Right lobe of liver (tissue), 6 donors: Measurements from ENCODE around the gene E2F1. TPM values are rescaled to one million over a fixed set of nuclear protein-coding genes. Genes with fewer than 3 reads are reported as not detected.

ENCODE experiments used
- ATAC-seq, 4 donors: fragments of 200-7000 bp; cut with Tn5 transposase; one replicate each; pipeline ENCODE4 v1.9.1; 2020; ENCODE audit warnings: mild to moderate bottlenecking in 4 of 4, moderate library complexity in 4 of 4
- DNase-seq, 3 donors: peaks; one replicate each; pipeline ENCODE4 v3.0.0-alpha.2; 2020
- H3K27ac ChIP-seq, 3 donors: fragments of 200-600 bp; one replicate each; pipeline ENCODE4 v1.8.0; 2022
- H3K27me3 ChIP-seq, 2 donors: fragments of 200-600 bp; one replicate each; pipeline ENCODE4 v1.8.0; 2022
- H3K36me3 ChIP-seq, 4 donors: fragments of 200-600 bp; sonication (generic) in 1 of 4; one replicate each; pipeline versions ENCODE4 v1.5.1 to v1.8.0; 2017 to 2022; ENCODE audit warnings: control low read depth in 1 of 4
- H3K4me1 ChIP-seq, 4 donors: fragments of 200-600 bp; sonication (generic) in 1 of 4; one replicate each; pipeline versions ENCODE4 v1.5.1 to v1.8.0; 2017 to 2022; ENCODE audit warnings: control low read depth in 1 of 4
- H3K4me3 ChIP-seq, 3 donors: fragments of 200-600 bp; one replicate each; pipeline ENCODE4 v1.8.0; 2022
- H3K9me3 ChIP-seq, 4 donors: fragments of 200-600 bp; sonication (generic) in 1 of 4; one replicate each; pipeline versions ENCODE4 v1.5.1 to v1.8.0; 2017 to 2022; ENCODE audit warnings: control low read depth in 1 of 4
- POLR2A ChIP-seq: fragments of 450-650 bp; IDR thresholded peaks from one replicate; pipeline ENCODE4 v1.6.1; 2017; ENCODE audit warnings: antibody characterized with exemption, mild to moderate bottlenecking
- WGBS: methylation state at CpG from one replicate; pipeline ENCODE4 v1.1.6; 2018; ENCODE audit warnings: low coverage, low lambda C conversion rate; ENCODE audit not compliant: insufficient coverage; ENCODE audit errors: missing lambda C conversion rate; 5-methylcytosine and 5-hydroxymethylcytosine counted together
- intact Hi-C, 2 donors: fragments of 100-400 bp; cut with DNase I; formaldehyde crosslinking; loops; one replicate each; pipeline versions ENCODE4 v1.11.2 to v1.14.1; 2022
- long read RNA-seq: library from polyadenylated mRNA; unstranded; transcript quantifications from one replicate; pipeline ENCODE4 v2.0.0, GENCODE V29; 2019
- total RNA-seq, 6 experiments: library from RNA; depleted of rRNA in 2 of 6; stranded (reverse); fragments of >200 nt in 2 of 6; fragmentation: NEBNext Ultra II Directional in 3 of 6; extraction: Animal tissue kit (Norgen Biotek cat#: 25700) in 3 of 6; gene quantifications; one replicate each; pipeline versions ENCODE4 v1.1.0 to v1.2.4, GENCODE V29; 2016 to 2023
- TF ChIP-seq, protein P1 (sequence below), 4 donors: fragments of 200-600 bp in 3 of 4; fragments of 450-650 bp in 1 of 4; IDR thresholded peaks; one replicate each; pipeline versions ENCODE4 v1.5.1 to v1.8.0; 2016 to 2022; ENCODE audit warnings: antibody characterized with exemption in 4 of 4, mild to moderate bottlenecking in 2 of 4
- donor health status: DM: no; HTN: yes; CAD: no.
- donor health status: DM: no; HTN: no; CAD: no.
- donor health status: DM: no; HTN: no; CAD: no.
- donor health status: DM: no; HTN: yes; CAD: no.
- donor health status: DM: no; HTN: yes; CAD: no.

The E2F1 gene, protein sequence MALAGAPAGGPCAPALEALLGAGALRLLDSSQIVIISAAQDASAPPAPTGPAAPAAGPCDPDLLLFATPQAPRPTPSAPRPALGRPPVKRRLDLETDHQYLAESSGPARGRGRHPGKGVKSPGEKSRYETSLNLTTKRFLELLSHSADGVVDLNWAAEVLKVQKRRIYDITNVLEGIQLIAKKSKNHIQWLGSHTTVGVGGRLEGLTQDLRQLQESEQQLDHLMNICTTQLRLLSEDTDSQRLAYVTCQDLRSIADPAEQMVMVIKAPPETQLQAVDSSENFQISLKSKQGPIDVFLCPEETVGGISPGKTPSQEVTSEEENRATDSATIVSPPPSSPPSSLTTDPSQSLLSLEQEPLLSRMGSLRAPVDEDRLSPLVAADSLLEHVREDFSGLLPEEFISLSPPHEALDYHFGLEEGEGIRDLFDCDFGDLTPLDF
- 1 to 10 TPM in 2 of 6 experiments, under 1 TPM in 4; 0.24 to 8.8 (median 0.77) TPM for total RNA-seq
- long read RNA-seq = 0 reads

DNA sequence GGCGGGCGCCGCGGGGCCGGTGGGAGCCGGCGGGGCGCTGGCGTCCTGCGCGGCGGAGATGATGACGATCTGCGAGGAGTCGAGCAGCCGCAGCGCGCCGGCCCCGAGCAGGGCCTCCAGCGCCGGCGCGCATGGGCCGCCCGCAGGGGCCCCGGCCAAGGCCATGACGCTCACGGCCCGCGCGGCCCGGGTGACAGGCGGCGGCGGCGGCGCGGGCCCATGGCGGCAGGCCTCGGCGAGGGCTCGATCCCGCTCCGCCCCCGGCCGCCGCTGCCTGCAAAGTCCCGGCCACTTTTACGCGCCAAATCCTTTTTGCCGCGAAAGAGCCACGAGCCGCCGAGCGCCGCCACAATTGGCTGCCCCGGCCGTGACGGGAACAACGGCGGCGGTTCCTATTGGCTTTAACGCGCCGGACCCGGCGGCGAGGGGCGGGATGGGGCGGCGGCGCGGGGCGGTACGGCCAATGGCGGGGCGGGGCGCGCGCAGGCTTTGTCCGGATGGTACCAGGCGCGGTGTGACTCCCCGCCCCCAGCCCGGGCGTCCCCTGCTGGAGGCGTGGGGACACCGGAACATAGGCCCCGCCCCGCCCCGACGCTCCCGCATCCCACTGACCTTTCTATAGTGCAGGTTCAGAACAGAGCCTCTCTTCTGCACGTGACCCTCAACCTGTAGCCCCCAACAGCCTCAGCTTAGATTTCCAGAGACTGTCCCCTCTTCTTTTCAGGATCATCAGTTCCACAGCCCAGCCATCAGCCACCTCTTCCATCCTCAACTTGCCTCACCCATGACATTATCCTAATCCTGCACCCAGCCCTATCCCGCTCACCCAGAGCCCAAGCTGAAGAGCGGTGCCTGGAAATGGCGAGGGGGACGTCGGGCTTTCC lies at the start of gene E2F1:
TSS of gene E2F1 (minus strand) at position 286 of the 884 bp plus-strand sequence. CDS start at position 165, 121 bp downstream.
- intact Hi-C loops = no loop called here
- ATAC-seq (peak; percentile 98 to 99 (median 99)), DNase-seq (peak; percentile 96 to 97 (median 97))
- no peak within 1 kb of the TSS for H3K27ac ChIP-seq
- H3K4me1 ChIP-seq = peaks cover 0 to 3% (median 0%) of the 10 kb centered on the region in 4 donors
- no peaks in the 10 kb centered on the region for H3K27me3 ChIP-seq
- H3K9me3 ChIP-seq = no peaks in the 10 kb centered on the region
- 31% methylated on average over 6 of the region's 101 CpGs for WGBS
- peak within 1 kb of the TSS in 2 of 3 donors; percentile 18 to 51 for H3K4me3 ChIP-seq
- H3K36me3 ChIP-seq = no peaks in the 10 kb centered on the region
- TF ChIP-seq, protein P1, sequence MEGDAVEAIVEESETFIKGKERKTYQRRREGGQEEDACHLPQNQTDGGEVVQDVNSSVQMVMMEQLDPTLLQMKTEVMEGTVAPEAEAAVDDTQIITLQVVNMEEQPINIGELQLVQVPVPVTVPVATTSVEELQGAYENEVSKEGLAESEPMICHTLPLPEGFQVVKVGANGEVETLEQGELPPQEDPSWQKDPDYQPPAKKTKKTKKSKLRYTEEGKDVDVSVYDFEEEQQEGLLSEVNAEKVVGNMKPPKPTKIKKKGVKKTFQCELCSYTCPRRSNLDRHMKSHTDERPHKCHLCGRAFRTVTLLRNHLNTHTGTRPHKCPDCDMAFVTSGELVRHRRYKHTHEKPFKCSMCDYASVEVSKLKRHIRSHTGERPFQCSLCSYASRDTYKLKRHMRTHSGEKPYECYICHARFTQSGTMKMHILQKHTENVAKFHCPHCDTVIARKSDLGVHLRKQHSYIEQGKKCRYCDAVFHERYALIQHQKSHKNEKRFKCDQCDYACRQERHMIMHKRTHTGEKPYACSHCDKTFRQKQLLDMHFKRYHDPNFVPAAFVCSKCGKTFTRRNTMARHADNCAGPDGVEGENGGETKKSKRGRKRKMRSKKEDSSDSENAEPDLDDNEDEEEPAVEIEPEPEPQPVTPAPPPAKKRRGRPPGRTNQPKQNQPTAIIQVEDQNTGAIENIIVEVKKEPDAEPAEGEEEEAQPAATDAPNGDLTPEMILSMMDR (IDR thresholded peaks at IDR 0.05) = peak; percentile 35 to 51 (median 44)
- peak; percentile 32 for TF ChIP-seq POLR2A

DNA sequence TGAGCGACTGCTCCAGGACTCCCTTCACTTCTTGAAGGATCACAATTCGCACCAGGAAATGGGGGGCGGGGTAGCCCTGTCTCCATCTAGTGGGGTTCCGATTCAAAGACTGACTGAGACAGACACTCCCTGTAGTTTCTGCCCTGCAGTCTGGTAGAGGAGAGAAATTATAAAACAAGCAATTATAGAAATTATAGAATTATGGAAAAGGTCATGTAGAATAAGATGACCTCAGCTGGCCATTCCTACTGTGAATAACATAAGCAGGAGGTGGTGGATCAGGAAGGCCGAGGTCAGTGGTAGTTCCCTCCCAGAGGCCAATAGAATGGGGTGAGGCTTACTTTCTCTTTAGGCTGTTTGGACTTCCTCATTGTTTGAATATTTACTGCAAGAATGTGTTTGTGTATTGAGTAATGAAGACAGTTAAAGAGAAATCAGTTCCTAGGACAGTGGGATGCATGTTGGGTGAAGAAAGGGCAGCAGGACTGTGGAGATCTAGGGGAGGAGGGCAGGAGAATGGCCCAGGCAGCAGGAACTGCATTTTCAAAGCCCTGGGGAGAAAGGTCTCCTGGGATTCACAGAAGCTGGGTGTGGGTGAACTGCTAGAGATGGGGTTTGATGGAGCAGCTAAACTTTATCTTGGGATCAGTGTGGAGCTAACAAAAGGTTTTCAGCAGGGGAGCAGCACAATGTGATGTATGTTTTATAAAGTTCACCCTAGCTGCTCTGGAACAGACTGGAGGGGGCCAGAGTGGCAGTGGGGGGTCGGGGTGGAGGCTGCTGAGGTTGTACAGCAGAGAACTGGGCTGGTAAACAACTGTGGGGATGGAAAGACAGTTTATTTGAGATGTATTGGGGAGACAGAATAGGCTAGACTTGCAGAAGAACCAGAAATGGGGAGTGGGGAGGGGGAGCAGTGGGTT lies 47.7 kb upstream of the E2F1 start:
- DNase-seq (peak in 1 of 3 donors; percentile 44), ATAC-seq (peak; percentile 34 to 72 (median 48))
- Histone ChIP-seq H3K27ac (peak overlapping the region; percentile 68 to 94 (median 72)), H3K27me3 (no peaks in the 10 kb centered on the region), H3K4me1 (peaks cover 0 to 20% (median 8%) of the 10 kb centered on the region in 4 donors), H3K9me3 (peaks cover 0 to 12% (median 0%) of the 10 kb centered on the region in 4 donors), H3K4me3 (no peak overlapping the region), H3K36me3 (no peaks in the 10 kb centered on the region)
- TF ChIP-seq, protein P1 (IDR thresholded peaks at IDR 0.05) = no peak
- no peak for TF ChIP-seq POLR2A
- 47% methylated on average over 6 of the region's 6 CpGs for WGBS
- intact Hi-C loops = no loop called here

DNA sequence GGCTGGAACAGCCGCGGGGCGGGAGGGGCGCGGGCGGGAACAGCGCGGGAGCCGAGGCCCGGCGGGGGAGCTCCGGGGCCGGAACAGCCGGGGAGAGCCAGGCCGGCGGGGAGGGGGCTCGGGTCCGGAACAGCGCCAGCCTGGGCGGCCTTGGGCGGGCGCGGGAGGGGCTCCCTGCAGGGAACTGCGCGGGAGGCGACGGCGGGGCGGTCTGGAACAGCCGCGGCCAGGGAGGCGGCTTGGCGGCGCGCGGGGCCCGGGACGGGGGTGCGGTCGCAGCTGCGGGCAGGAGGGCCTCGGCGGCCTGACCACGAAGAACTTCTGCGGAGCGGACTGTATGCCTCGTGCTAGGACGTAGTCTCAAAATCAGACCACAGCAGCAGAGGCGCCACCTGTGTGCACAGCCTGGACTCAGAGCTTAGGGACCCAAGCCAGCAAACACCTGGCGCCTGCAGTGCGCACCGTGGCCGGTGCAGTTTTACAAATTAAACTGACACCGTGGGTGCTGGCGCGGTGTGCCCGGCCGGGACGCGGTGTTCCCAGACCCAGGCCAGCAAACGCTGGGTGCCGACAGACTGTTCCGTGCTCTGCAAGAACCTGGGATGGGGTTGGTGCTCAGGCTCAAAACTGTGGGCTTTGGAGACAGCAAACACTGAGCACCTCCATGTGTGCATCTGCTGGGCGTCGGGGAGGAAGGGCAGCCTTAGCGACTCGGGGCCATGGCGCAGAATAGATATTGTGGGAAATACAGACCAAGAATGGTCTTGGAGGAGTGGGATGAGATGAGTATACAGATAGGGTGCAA lies 46.2 kb upstream of the E2F1 start:
- Histone ChIP-seq H3K27me3 (no peaks in the 10 kb centered on the region), H3K36me3 (no peaks in the 10 kb centered on the region), H3K9me3 (peaks cover 0 to 12% (median 0%) of the 10 kb centered on the region in 4 donors), H3K4me1 (peaks cover 0 to 20% (median 8%) of the 10 kb centered on the region in 4 donors), H3K27ac (peak overlapping the region; percentile 78 to 94 (median 89)), H3K4me3 (peak overlapping the region; percentile 59 to 64 (median 61))
- WGBS = 5% methylated on average over 13 of the region's 68 CpGs
- intact Hi-C loops = no loop called here
- DNase-seq (peak; percentile 91 to 93 (median 92)), ATAC-seq (peak; percentile 65 to 81 (median 80))
- TF ChIP-seq, protein P1 (IDR thresholded peaks at IDR 0.05) = peak in 1 of 4 donors; percentile 17
- peak; percentile 56 for TF ChIP-seq POLR2A
